Ishikawa (cell line): ENCODE results near the gene TBC1D8.
A peak's percentile ranks its signal among the peaks of the same experiment; 100 is the strongest.

Experiments
- CEBPB ChIP-seq: IDR thresholded peaks from 2 replicates; pipeline ENCODE4 v1.6.1; 2012
- CREB1 ChIP-seq: IDR thresholded peaks from 2 replicates; pipeline ENCODE4 v1.6.1; 2012; ENCODE audit warnings: low read depth
- EGR1 ChIP-seq: IDR thresholded peaks from 2 replicates; pipeline ENCODE4 v1.6.1; 2012
- EP300 ChIP-seq: IDR thresholded peaks from 2 replicates; pipeline ENCODE4 v1.6.1; 2012; ENCODE audit warnings: borderline replicate concordance
- FOXM1 ChIP-seq: IDR thresholded peaks from 2 replicates; pipeline ENCODE4 v1.6.1; 2012; ENCODE audit warnings: low read depth, borderline replicate concordance
- NFIC ChIP-seq: IDR thresholded peaks from 2 replicates; pipeline ENCODE4 v1.6.1; 2012
- RAD21 ChIP-seq: IDR thresholded peaks from 2 replicates; pipeline ENCODE4 v1.6.1; 2012; ENCODE audit warnings: low read depth
- TAF1 ChIP-seq: IDR thresholded peaks from 2 replicates; pipeline ENCODE4 v1.6.1; 2012; ENCODE audit warnings: low read depth, mild to moderate bottlenecking
- TCF12 ChIP-seq: IDR thresholded peaks from 2 replicates; pipeline ENCODE4 v1.6.1; 2012; ENCODE audit warnings: low read depth
- TEAD4 ChIP-seq: IDR thresholded peaks from 2 replicates; pipeline ENCODE4 v1.6.1; 2012
- YY1 ChIP-seq: IDR thresholded peaks from 2 replicates; pipeline ENCODE4 v1.6.1; 2012; ENCODE audit warnings: low read depth
- ZBTB7A ChIP-seq: IDR thresholded peaks from 2 replicates; pipeline ENCODE4 v1.6.1; 2012; ENCODE audit warnings: low read depth
- TF ChIP-seq, protein P1 (sequence below): IDR thresholded peaks from 2 replicates; pipeline ENCODE4 v1.6.1; 2012; ENCODE audit warnings: low read depth, mild to moderate bottlenecking
- TF ChIP-seq, protein P2 (sequence below): IDR thresholded peaks from 2 replicates; pipeline ENCODE4 v1.6.1; 2012
- TF ChIP-seq, protein P3 (sequence below): IDR thresholded peaks from 2 replicates; pipeline ENCODE4 v1.6.1; 2012

TBC1D8 gene

DNA sequence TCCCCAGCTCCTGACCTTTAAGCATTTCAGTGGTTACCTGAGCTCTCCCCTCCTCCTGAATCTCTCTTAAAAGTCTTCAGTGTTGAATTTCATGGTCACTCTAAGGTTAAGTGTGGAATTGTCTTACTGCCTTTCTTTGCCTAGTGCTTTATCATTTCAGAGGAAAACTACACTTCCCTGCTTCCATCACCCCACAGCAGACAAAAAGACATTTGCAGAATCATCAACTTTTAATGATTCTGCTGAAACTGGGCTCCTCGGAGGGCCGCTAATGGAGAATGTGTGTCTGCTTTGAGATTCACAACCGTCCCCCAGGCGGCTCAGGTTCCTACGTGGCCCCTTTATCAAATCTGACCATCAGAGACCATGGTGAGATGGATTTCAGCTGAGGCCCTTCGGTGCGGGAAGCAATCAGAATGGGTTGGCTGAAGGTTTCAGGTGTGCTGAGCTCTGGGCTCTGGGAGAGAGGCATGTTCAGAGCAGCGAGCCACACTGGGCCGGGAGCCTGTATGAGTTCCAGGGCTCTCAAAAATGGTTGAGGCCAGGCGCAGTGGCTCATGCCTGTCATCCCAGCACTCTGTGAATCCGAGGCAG lies 41.9 kb upstream of the TBC1D8 start:
- no peak for TF ChIP-seq RAD21
- TF ChIP-seq TAF1: no peak
- TF ChIP-seq TCF12: no peak

DNA sequence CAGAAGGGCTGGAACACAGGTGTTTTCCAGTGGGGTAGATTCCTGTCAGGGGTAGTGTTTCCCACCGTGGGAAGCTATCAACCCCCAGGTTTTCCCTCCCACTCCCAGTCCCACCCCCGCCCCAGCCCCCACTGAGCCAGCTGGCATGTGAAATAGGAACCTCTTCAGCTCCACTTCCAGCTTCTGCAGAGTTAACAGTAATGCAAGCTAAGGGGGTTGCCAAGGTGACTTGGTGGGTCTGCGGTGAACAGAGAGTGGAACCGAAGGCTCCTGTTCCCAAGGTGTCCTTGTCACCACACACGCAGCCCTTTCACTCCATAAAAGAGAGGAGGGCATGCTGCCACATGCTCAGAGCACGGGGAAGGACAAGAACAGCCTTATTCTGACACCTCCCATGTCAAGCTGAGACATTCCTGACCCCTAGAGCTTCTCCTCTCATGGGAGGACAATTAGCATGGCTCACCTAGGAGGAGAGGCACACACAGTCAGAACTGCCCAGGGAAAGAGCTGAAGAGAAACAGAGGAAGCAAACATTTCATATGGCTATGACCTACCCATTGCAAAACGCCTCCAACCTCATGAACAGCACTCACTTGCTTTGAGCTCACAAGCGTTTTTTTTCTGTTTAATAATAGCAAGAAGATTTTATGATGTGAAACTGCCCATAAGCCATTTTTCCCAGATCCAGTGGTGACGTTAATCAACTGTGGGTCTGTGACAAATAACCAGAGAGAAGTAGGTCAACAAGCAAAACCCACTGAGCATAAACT lies 39.8 kb upstream of the TBC1D8 start:
- TF ChIP-seq, protein P1, sequence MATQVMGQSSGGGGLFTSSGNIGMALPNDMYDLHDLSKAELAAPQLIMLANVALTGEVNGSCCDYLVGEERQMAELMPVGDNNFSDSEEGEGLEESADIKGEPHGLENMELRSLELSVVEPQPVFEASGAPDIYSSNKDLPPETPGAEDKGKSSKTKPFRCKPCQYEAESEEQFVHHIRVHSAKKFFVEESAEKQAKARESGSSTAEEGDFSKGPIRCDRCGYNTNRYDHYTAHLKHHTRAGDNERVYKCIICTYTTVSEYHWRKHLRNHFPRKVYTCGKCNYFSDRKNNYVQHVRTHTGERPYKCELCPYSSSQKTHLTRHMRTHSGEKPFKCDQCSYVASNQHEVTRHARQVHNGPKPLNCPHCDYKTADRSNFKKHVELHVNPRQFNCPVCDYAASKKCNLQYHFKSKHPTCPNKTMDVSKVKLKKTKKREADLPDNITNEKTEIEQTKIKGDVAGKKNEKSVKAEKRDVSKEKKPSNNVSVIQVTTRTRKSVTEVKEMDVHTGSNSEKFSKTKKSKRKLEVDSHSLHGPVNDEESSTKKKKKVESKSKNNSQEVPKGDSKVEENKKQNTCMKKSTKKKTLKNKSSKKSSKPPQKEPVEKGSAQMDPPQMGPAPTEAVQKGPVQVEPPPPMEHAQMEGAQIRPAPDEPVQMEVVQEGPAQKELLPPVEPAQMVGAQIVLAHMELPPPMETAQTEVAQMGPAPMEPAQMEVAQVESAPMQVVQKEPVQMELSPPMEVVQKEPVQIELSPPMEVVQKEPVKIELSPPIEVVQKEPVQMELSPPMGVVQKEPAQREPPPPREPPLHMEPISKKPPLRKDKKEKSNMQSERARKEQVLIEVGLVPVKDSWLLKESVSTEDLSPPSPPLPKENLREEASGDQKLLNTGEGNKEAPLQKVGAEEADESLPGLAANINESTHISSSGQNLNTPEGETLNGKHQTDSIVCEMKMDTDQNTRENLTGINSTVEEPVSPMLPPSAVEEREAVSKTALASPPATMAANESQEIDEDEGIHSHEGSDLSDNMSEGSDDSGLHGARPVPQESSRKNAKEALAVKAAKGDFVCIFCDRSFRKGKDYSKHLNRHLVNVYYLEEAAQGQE: no peak
- TF ChIP-seq TEAD4 (no peak), TAF1 (no peak), ZBTB7A (no peak), YY1 (no peak), FOXM1 (no peak), EGR1 (no peak), CREB1 (no peak), CEBPB (no peak), RAD21 (no peak), NFIC (no peak), EP300 (no peak), TCF12 (no peak)
- TF ChIP-seq, protein P2, sequence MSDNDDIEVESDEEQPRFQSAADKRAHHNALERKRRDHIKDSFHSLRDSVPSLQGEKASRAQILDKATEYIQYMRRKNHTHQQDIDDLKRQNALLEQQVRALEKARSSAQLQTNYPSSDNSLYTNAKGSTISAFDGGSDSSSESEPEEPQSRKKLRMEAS: no peak
- TF ChIP-seq, protein P3, sequence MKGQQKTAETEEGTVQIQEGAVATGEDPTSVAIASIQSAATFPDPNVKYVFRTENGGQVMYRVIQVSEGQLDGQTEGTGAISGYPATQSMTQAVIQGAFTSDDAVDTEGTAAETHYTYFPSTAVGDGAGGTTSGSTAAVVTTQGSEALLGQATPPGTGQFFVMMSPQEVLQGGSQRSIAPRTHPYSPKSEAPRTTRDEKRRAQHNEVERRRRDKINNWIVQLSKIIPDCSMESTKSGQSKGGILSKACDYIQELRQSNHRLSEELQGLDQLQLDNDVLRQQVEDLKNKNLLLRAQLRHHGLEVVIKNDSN: no peak

DNA sequence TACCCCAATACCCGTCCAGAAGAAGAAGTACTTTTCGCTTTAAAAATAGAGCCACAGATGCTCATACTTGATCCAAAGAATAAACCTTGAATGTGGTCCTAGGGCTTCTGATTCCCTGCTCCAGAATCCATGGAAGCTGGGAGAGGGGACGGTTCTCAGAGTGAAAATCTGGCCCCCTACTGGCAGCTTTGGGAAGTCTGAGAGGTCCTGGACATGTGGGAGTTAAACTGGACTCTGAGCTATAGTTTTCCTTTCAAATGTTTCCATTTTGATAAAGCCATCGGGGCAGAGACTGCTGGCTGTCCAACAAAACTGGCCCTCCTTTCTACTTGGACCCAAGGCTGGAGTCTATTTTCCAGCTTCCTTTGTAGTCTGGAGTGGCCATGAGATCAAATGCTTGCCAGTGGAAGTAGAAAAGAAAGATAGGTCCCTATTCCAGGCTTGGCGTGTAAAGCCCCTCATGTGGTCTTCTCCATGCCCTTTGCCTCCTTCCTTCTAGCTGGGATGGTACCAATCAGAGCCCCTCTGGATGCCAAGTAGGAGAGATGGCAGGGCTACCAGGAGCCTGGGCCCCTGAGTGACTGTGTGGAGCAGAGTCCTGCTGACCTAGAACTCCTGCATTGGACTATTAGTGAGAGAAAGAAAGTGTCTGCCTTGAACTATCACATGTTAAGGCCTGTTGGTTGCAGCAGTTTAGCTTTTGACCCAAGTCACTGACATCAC lies 37.7 kb upstream of the TBC1D8 start:
- TF ChIP-seq CREB1: no peak
- TF ChIP-seq TEAD4: no peak
- peak; percentile 58 for TF ChIP-seq RAD21
- TF ChIP-seq TCF12: no peak
- TF ChIP-seq NFIC: no peak
- TF ChIP-seq, protein P3: no peak

DNA sequence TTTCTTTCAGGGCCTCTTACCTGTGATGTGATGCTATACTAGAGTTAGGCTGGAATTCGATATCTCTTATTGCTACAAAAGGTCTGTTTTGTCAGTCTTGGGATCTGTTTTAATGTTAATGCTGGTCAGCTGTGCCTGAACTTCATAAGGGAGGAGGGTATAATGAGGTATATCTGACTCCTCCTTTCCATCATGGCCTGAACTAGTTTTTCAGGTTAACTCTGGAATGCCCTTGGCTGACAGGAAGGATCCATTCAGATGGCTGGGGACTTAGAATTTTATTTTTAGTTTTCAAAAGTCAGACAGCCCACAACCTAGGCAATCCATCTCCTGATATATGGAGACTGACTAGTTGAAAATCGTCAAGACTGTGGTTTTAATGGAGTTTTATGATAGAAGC lies 35.9 kb upstream of the TBC1D8 start:
- no peak for TF ChIP-seq TCF12
- TF ChIP-seq, protein P1: no peak
- TF ChIP-seq, protein P3: no peak
- no peak for TF ChIP-seq RAD21
- no peak for TF ChIP-seq CREB1
- no peak for TF ChIP-seq EGR1
- no peak for TF ChIP-seq TAF1
- no peak for TF ChIP-seq CEBPB
- TF ChIP-seq EP300: no peak
- no peak for TF ChIP-seq ZBTB7A
- TF ChIP-seq TEAD4: no peak
- TF ChIP-seq NFIC: no peak
- TF ChIP-seq YY1: no peak
- no peak for TF ChIP-seq FOXM1
- TF ChIP-seq, protein P2: no peak

DNA sequence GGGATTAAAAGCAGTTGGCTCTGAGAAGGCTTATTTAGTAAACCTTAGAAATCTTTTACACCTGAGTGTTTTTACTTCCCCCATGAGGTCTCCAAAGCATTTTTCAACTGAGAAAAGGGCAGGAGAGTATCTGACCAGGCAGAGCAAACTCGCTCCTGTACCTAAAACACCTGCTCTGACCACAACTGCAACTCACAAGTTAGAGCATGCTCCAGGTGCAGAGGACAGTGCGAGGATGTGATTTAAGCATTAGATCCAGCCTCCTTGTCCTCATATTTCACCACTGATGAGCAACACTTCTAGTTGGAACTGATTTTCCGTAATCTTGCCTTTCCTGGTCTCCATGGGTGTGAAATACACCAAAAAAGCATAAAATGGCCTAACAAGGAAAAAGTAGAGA lies 34.5 kb upstream of the TBC1D8 start:
- no peak for TF ChIP-seq CEBPB
- TF ChIP-seq RAD21: no peak
- no peak for TF ChIP-seq YY1
- no peak for TF ChIP-seq TAF1
- TF ChIP-seq FOXM1: no peak
- TF ChIP-seq, protein P3: no peak
- TF ChIP-seq, protein P1: no peak
